Activated CD4-positive, alpha-beta T cell treated with anti-CD3 and anti-CD28 coated beads, Interleukin-2, amount 10 ng/mL, durations not matched to agents 24 days and 14 days (primary cell): ENCODE results near the gene CAMK2A. TPM values are rescaled to one million over a fixed set of nuclear protein-coding genes. Genes with fewer than 3 reads are reported as not detected.
A peak's percentile ranks its signal among the peaks of the same experiment; 100 is the strongest.

Experiments used
- DNase-seq: peaks from one replicate; pipeline ENCODE4 v3.0.0; 2022
- H3K27ac Mint-ChIP-seq: one replicate; pipeline ENCODE4 v1.8.0; 2022; ENCODE audit warnings: mild to moderate bottlenecking, mixed read lengths
- H3K27me3 Mint-ChIP-seq: one replicate; pipeline ENCODE4 v1.8.0; 2022; ENCODE audit warnings: mixed read lengths
- H3K36me3 Mint-ChIP-seq: one replicate; pipeline ENCODE4 v1.8.0; 2022; ENCODE audit warnings: low read depth, mild to moderate bottlenecking, mixed read lengths
- H3K4me1 Mint-ChIP-seq: one replicate; pipeline ENCODE4 v1.8.0; 2021; ENCODE audit warnings: mixed read lengths
- H3K4me3 Mint-ChIP-seq: one replicate; pipeline ENCODE4 v1.8.0; 2022; ENCODE audit warnings: mild to moderate bottlenecking, moderate library complexity, mixed read lengths
- H3K9me3 Mint-ChIP-seq: one replicate; pipeline ENCODE4 v1.8.0; 2021; ENCODE audit warnings: mixed read lengths
- intact Hi-C: fragments of 100-400 bp; cut with micrococcal nuclease; formaldehyde crosslinking; loops from one replicate; pipeline ENCODE4 v1.15.1; 2023
- total RNA-seq: library from RNA; stranded (reverse); gene quantifications from 2 replicates; pipeline ENCODE4 v1.2.3, GENCODE V29; 2022

CAMK2A gene
- total RNA-seq, 1 donor from 2014 or later: not detected

DNA sequence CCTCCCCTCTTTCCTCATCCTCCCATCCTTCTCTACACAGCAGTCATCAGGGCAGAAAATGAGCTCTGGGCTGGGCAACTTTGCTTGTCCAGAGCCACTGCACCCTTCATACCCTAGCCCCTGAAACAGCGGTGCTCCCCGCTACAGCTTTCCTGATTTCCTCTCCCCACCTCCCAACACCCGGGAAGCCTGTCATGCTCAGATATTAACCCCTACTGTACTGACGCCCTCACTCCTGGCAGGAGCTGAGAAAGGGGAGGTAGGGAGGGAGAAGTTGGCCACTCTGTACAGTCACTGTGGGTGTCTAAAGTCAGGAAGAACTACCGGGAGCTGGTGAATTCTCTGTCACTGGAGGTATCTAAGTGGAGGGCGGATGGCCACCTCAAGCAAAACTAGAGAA is 782 bp downstream of the CAMK2A start:
- Mint-ChIP-seq H3K27me3 (peaks cover 5% of the 10 kb centered on the region), H3K36me3 (no peaks in the 10 kb centered on the region), H3K4me1 (no peaks in the 10 kb centered on the region), H3K4me3 (no peak overlapping the region), H3K9me3 (no peaks in the 10 kb centered on the region), H3K27ac (no peak overlapping the region)
- DNase-seq: no peak
- intact Hi-C loops: no loop called here

DNA sequence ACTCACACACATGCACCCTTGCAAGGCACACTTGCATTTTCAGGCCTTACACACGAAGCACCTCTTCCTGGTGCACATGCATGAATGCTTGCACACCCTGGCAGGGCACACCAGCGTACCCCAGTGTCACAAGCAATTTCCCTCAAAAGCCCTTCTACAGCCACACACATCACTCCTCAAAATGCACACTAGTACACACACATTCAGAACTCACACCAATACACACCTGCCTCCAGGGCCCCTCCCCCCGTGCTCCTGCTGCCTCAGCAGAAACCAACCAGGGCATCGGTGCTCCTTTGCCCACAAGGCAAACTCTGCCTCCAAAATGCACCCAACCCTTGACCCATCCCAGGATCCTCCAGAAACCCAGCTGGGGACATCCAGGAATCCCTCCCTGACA is 1.2 kb downstream of the CAMK2A start:
- no peaks in the 10 kb centered on the region for H3K4me1 Mint-ChIP-seq
- H3K27ac Mint-ChIP-seq: no peak overlapping the region
- H3K9me3 Mint-ChIP-seq: no peaks in the 10 kb centered on the region
- no peak overlapping the region for H3K4me3 Mint-ChIP-seq
- intact Hi-C loops: no loop called here
- no peaks in the 10 kb centered on the region for H3K36me3 Mint-ChIP-seq
- no peak for DNase-seq
- peaks cover 5% of the 10 kb centered on the region for H3K27me3 Mint-ChIP-seq

DNA sequence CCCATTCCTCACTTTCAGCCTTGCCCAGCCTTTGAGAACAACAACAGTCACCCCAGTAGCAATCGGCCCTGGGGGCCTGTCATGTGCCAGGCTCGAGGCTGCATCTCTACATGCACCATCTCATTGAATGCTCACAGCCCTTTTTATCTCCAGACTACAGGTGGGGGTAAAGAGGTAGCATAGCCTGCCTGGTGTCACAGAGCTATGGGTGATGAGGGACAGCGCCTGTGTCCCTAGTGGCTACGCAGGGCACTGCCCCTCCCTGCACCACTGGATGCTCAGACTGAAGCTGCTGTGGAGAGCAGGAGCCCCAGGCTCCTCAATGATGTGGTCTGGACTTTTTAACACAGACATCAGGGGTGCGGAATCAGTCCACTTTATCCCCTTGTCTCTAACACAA is 2.8 kb downstream of the CAMK2A start:
- Mint-ChIP-seq H3K4me1 (no peaks in the 10 kb centered on the region), H3K27ac (no peak overlapping the region), H3K9me3 (no peaks in the 10 kb centered on the region), H3K27me3 (peaks cover 3% of the 10 kb centered on the region), H3K4me3 (no peak overlapping the region), H3K36me3 (no peaks in the 10 kb centered on the region)
- DNase-seq: peak; percentile 60
- intact Hi-C loops: no loop called here

DNA sequence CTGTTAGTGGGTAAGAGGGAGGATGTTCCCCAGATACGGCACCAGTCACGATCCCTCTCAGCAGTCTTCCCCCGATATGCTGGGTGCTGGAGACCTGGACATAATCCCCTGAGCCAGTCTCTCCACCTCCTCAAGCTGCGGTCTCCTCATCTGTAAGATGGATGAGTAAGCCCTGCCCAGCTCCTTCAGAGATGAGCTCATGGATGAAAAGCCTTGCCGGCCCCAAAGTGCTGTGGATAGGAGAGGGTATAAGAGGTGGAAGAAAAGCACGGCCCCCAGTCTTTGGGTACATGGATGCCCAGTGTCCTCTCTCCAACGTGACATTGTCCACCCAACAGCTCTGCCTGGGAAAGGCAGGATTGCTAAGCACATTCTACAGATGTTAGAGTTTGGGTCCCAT is 4.5 kb downstream of the CAMK2A start:
- Mint-ChIP-seq H3K27ac (no peak overlapping the region), H3K36me3 (no peaks in the 10 kb centered on the region), H3K9me3 (no peaks in the 10 kb centered on the region), H3K4me1 (no peaks in the 10 kb centered on the region), H3K27me3 (peaks cover 11% of the 10 kb centered on the region), H3K4me3 (no peak overlapping the region)
- intact Hi-C loops: no loop called here
- no peak for DNase-seq

DNA sequence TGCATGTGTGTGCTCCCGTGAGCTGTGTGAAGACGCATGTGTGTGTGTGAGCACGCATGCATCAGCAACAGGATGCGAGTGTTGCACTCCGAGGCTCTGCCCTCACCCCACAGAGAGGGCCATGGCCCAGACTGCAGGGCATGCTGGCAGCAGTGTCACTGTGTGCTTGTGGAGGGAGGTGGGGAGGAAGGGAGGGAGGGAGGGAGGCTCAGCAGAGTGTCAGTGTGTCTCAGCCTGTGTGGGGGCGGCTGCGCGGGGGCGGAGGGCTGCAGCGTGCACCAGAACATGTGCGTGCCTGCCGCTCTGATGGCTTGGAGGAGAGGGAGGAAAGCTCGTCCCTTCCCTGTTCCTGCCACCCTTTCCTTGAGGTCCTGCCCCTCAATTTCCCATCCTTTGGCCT is 5.3 kb downstream of the CAMK2A start:
- peaks cover 9% of the 10 kb centered on the region for H3K27me3 Mint-ChIP-seq
- H3K4me3 Mint-ChIP-seq: no peak overlapping the region
- no peaks in the 10 kb centered on the region for H3K4me1 Mint-ChIP-seq
- H3K36me3 Mint-ChIP-seq: no peaks in the 10 kb centered on the region
- DNase-seq: no peak
- H3K27ac Mint-ChIP-seq: no peak overlapping the region
- no peaks in the 10 kb centered on the region for H3K9me3 Mint-ChIP-seq
- intact Hi-C loops: no loop called here

DNA sequence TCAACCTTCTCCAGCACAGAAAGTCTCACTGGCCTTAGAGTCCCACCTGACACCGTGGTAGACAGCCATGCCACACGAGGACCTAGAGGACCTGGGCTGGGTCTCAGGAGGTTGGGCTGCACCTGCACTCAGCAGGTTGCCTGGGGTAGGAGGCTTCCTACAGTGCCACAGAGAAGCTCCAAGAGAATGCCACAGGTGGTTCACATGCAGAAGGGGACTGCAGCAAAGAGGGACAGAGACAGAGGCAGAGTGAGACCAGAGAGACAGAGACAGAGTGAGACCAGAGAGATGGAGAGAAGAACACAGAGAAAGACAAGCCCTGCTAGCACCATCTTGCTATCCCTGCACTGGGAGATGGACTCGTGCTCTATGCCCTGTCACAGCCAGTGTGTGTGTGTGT is 5.7 kb downstream of the CAMK2A start:
- no peaks in the 10 kb centered on the region for H3K9me3 Mint-ChIP-seq
- no peaks in the 10 kb centered on the region for H3K4me1 Mint-ChIP-seq
- H3K27me3 Mint-ChIP-seq: peaks cover 9% of the 10 kb centered on the region
- intact Hi-C loops: no loop called here
- no peak overlapping the region for H3K27ac Mint-ChIP-seq
- no peak for DNase-seq
- H3K36me3 Mint-ChIP-seq: no peaks in the 10 kb centered on the region
- H3K4me3 Mint-ChIP-seq: no peak overlapping the region

DNA sequence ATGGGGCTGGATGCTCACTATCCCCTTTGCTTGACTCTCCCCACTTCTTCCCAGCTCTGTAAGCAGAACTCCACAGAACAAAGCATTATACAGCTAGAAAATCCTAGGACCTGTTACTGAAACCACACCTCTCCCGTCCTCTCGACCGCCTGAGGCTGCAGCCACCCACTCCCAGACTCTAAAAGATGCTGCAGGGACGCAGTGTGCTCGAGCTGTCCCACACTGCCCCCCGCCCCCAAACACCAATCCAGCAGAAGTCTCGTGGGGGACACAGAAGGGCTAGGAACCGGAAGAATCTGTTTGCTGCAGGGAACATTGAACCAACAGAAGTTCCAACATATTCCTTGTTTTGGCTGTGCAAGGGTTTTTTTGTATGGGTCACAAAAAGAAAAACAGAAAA is 7.6 kb downstream of the CAMK2A start:
- H3K4me1 Mint-ChIP-seq: no peaks in the 10 kb centered on the region
- H3K36me3 Mint-ChIP-seq: no peaks in the 10 kb centered on the region
- peaks cover 11% of the 10 kb centered on the region for H3K27me3 Mint-ChIP-seq
- H3K9me3 Mint-ChIP-seq: no peaks in the 10 kb centered on the region
- no peak overlapping the region for H3K27ac Mint-ChIP-seq
- intact Hi-C loops: no loop called here
- no peak for DNase-seq
- no peak overlapping the region for H3K4me3 Mint-ChIP-seq

DNA sequence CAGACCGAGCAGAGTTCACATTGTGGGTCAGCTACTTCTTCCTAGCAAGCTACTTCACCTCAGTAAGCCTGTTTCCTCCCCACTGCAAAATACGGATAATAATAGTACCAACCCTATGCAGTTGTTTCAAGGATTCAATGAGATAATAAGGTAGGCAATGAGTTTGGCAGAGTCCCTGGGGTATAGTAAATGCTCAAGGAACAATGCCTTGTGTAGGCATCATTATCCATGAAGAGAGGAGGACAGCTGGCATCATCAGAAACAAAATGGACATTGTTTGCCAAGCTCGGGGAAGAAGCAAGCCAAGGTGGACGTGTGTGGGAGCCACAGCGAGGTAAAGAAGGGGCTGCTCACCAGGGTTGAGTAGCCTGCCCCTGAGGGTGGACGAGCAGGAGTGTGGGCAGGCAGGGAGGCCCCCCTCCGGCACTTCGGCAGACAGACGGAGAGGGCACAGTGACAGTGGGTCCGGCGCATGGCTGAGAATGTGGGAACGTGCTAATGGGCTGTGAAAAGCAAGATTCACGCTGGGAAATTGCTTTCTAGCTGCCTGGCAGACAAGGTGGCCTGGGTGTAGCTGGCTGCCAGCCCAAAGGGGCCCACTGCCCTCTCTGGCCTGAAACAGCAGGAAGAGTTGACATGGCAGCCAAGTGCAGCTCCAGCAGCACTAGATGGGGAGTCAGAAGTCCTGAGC is 10.1 kb downstream of the CAMK2A start:
- intact Hi-C loops: no loop called here
- no peak for DNase-seq
- Mint-ChIP-seq H3K27me3 (peaks cover 16% of the 10 kb centered on the region), H3K36me3 (no peaks in the 10 kb centered on the region), H3K27ac (no peak overlapping the region), H3K4me3 (no peak overlapping the region), H3K4me1 (no peaks in the 10 kb centered on the region), H3K9me3 (no peaks in the 10 kb centered on the region)

DNA sequence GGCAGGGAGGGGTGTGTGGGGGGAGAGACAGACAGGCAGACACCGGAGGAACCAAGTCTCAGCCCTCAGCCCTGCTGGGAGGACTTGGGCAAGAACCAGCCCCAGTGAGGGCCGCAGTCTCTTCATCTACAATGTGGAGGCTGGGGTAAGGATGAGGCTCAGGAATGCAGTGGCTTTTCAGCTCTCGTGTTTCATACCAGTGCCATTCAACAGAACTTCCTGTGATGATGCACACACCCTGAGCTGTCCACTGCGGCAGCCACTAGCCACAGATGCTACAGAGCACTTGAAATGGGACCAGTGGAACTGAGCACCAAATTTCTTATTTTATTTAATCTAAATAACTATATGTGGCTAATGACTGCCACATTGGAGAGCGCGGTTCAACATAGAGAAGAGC is 10.7 kb downstream of the CAMK2A start:
- intact Hi-C loops: no loop called here
- DNase-seq: no peak
- no peak overlapping the region for H3K27ac Mint-ChIP-seq
- H3K9me3 Mint-ChIP-seq: no peaks in the 10 kb centered on the region
- H3K27me3 Mint-ChIP-seq: peaks cover 16% of the 10 kb centered on the region
- no peak overlapping the region for H3K4me3 Mint-ChIP-seq
- H3K36me3 Mint-ChIP-seq: no peaks in the 10 kb centered on the region
- H3K4me1 Mint-ChIP-seq: no peaks in the 10 kb centered on the region

DNA sequence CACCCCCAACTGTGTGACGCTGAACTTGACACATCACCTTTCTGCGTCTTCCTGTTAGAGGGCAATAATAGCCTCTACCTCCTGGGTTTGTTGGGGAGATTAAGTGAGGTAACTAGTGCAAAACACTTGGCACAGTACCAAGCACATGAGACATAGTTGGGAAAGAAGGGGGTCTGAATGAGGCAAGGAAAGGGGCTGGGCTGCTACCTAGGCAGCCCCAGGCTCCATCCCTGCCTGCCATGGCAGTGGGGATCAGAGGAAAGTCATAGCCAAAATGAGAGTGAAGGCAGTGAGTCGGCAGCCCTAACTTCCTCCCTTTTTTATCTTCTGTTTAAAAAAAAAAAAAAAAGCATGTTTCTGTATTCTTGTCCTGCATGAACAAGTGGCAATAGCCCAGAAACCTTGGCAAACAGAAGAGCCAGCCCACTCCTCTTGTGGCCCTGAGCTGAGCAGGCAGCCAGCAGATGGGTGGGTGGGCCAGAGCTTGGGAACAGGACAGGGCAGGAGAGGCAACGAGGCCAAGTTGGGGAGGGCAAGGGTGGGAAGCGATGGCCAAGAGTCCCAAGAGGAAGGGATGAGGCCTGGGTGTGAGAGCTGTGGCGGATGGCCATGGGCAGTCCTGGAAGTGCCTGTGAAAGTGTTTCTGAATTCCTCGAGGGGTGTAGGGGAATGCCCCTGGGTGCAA is 11.4 kb downstream of the CAMK2A start:
- Mint-ChIP-seq H3K27ac (no peak overlapping the region), H3K4me1 (no peaks in the 10 kb centered on the region), H3K27me3 (peaks cover 18% of the 10 kb centered on the region), H3K4me3 (no peak overlapping the region), H3K36me3 (no peaks in the 10 kb centered on the region), H3K9me3 (no peaks in the 10 kb centered on the region)
- no peak for DNase-seq
- intact Hi-C loops: no loop called here

DNA sequence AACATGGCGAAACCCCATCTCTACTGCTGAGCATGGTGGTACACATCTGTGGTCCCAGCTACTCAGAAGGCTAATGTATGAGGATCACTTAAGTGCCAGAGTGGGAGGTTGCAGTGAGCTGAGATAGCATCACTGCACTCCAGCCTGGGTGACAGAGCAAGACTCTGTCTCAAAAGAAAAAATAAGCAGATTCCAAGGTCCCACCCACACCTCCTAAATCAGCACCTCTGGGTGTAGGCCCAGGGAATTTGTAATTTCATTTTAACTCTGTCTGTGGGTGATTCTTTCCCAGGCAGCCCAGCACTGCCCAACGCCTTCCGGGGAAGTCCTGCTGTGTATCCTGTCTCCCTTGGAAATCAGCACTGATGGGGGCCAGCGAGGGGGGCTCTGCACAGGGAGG is 12.5 kb downstream of the CAMK2A start:
- Mint-ChIP-seq H3K9me3 (no peaks in the 10 kb centered on the region), H3K27me3 (peaks cover 20% of the 10 kb centered on the region), H3K4me1 (no peaks in the 10 kb centered on the region), H3K36me3 (no peaks in the 10 kb centered on the region), H3K27ac (no peak overlapping the region), H3K4me3 (no peak overlapping the region)
- DNase-seq: no peak
- intact Hi-C loops: no loop called here

DNA sequence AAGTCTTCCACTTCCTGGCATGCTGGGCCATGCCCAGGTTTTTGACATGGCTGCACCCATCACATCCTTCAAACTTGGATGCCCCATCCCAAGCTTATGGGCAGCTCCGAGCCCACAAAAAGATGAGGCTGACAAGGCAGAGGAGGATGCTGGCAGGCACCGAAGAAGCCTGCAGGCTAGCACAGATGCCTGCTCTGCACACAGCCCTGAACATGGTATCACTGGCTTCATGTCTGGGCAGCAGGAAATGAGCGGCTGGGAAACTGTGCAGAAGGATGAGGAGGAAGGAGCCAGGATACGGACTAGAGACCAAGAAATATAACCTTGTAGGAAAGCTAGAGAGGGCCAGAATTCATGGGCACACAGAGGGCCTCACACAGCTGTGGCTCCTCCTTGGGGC is 14.8 kb downstream of the CAMK2A start:
- intact Hi-C loops: no loop called here
- Mint-ChIP-seq H3K27me3 (peaks cover 12% of the 10 kb centered on the region), H3K9me3 (no peaks in the 10 kb centered on the region), H3K4me3 (no peak overlapping the region), H3K4me1 (no peaks in the 10 kb centered on the region), H3K27ac (no peak overlapping the region), H3K36me3 (no peaks in the 10 kb centered on the region)
- DNase-seq: no peak

DNA sequence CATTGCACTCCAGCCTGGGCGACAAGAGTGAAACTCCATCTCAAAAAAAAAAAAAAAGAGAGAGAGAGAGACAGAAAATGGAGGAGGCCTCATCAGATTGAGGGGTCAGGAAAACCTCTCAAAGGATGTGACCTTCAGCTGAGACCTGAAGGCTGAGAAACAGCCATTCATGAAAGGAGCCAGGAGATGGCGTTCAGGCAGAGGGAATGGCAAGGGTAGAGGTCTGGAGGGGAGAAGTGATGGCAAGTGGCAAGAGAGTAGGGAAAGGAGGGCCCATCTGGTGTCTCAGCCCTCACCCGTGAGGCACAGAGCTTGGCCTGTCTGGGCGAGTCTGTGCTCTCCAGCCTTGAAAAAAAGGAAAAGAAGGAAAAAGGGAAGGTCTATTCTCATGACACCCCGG is 17.0 kb downstream of the CAMK2A start:
- no peaks in the 10 kb centered on the region for H3K4me1 Mint-ChIP-seq
- intact Hi-C loops: no loop called here
- peaks cover 9% of the 10 kb centered on the region for H3K27me3 Mint-ChIP-seq
- no peaks in the 10 kb centered on the region for H3K36me3 Mint-ChIP-seq
- no peak for DNase-seq
- no peak overlapping the region for H3K4me3 Mint-ChIP-seq
- H3K27ac Mint-ChIP-seq: no peak overlapping the region
- no peaks in the 10 kb centered on the region for H3K9me3 Mint-ChIP-seq

DNA sequence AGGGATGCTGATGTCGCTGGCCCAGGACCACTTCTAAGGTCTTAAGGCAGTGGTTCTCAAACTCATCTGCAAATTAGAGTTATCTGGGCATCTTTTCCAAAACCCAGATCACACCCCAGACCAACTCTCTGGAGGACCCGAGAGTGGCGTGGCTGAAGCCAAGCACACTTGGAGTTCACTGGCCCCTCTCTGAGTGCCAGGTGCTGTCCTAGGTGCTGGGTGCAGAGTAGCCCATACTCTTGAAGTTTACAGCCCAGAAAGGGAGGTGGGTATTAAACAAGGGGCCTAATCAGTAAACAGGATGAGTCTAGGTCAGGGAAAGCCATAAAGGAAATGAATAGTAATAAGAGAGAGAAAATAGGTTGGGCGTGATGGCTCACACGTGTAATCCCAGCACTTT is 17.6 kb downstream of the CAMK2A start:
- no peaks in the 10 kb centered on the region for H3K36me3 Mint-ChIP-seq
- no peak overlapping the region for H3K27ac Mint-ChIP-seq
- intact Hi-C loops: no loop called here
- H3K4me3 Mint-ChIP-seq: no peak overlapping the region
- peaks cover 9% of the 10 kb centered on the region for H3K27me3 Mint-ChIP-seq
- no peaks in the 10 kb centered on the region for H3K4me1 Mint-ChIP-seq
- DNase-seq: no peak
- no peaks in the 10 kb centered on the region for H3K9me3 Mint-ChIP-seq

DNA sequence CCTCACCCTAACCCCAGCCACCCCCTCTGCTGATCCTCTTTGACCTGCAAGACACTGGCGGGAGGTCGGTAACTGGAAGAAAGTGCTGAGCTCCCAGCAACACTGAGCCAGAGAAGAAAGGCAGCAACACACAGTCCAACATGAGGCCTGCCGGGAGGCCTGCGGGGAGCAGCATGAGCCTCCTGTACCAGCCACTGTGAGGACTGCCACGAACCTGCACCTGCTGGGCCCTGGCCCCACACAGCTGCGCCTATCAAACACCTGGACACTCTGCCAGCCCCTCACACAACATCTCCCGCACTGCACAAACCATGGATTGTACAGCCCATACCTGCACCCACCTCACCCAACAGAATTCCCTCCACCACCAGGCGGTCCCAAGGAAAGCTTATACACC is 18.3 kb downstream of the CAMK2A start:
- Mint-ChIP-seq H3K4me1 (no peaks in the 10 kb centered on the region), H3K4me3 (no peak overlapping the region), H3K27me3 (peaks cover 7% of the 10 kb centered on the region), H3K9me3 (no peaks in the 10 kb centered on the region), H3K36me3 (no peaks in the 10 kb centered on the region), H3K27ac (no peak overlapping the region)
- no peak for DNase-seq
- intact Hi-C loops: no loop called here
